OCI-LY7 (cell line): Measurements from ENCODE around the gene TAOK2. TPM values are rescaled to one million over a fixed set of nuclear protein-coding genes. Genes with fewer than 3 reads are reported as not detected.

Experiments
- BruUV-seq: library from RNA; stranded (reverse); fragments of 400-500 nt; replicated peaks from 2 replicates; lab custom pipeline; 2021; lab: Mats Ljungman, UMichigan
- CTCF ChIA-PET: fragments of 300-600 bp; sonication (Branson Sonifier 250); formaldehyde crosslinking; loops from one replicate; lab custom pipeline; 2022; ENCODE audit warnings: antibody characterized with exemption; ENCODE audit not compliant: unreplicated experiment; lab: Charles Lee
- POLR2A ChIA-PET: fragments of 300-600 bp; sonication (Branson Sonifier 250); formaldehyde crosslinking; loops from one replicate; lab custom pipeline; 2022; ENCODE audit warnings: antibody characterized with exemption; lab: Charles Lee
- DNase-seq: peaks from one replicate; pipeline ENCODE4 v3.0.0-alpha.2; 2015; ENCODE audit warnings: low spot score
- H2AFZ ChIP-seq: fragments of 200-600 bp; sonication (generic), shearing (Covaris generic); 2 replicates; pipeline ENCODE4 v1.6.1; 2014; ENCODE audit warnings: mild to moderate bottlenecking, antibody characterized with exemption, low read length, moderate library complexity
- H3K27ac ChIP-seq: fragments of 200-600 bp; sonication (generic); 2 replicates; pipeline ENCODE4 v1.5.1; 2014; ENCODE audit warnings: mixed run types, low read depth, mild to moderate bottlenecking, moderate library complexity, low read length, inconsistent platforms; ENCODE audit not compliant: poor library complexity, severe bottlenecking
- H3K36me3 ChIP-seq: fragments of 200-600 bp; sonication (generic); 2 replicates; pipeline ENCODE4 v1.6.1; 2014; ENCODE audit warnings: mild to moderate bottlenecking, antibody characterized with exemption, low read length, moderate library complexity, mixed read lengths; ENCODE audit not compliant: insufficient read depth
- H3K4me1 ChIP-seq: fragments of 200-600 bp; sonication (generic); 2 replicates; pipeline ENCODE4 v1.5.1; 2014; ENCODE audit warnings: mild to moderate bottlenecking, low read length; ENCODE audit not compliant: insufficient read depth, poor library complexity, severe bottlenecking
- H3K4me2 ChIP-seq: fragments of 200-600 bp; sonication (generic); 2 replicates; pipeline ENCODE4 v1.6.1; 2014; ENCODE audit warnings: mild to moderate bottlenecking, low read length
- H3K4me3 ChIP-seq: fragments of 200-600 bp; sonication (generic); 2 replicates; pipeline ENCODE4 v1.5.1; 2014; ENCODE audit warnings: mild to moderate bottlenecking, low read depth, low read length; ENCODE audit not compliant: poor library complexity, severe bottlenecking
- H3K79me2 ChIP-seq: fragments of 200-600 bp; sonication (generic); 2 replicates; pipeline ENCODE4 v1.6.1; 2016; ENCODE audit warnings: low read depth, mild to moderate bottlenecking, low read length, moderate library complexity, mixed read lengths; ENCODE audit not compliant: insufficient read depth
- H3K9me2 ChIP-seq: fragments of 200-600 bp; sonication (generic); 2 replicates; pipeline ENCODE4 v1.6.1; 2016; ENCODE audit warnings: mild to moderate bottlenecking, low read length, mixed read lengths; ENCODE audit not compliant: insufficient read depth
- H3K9me3 ChIP-seq: fragments of 200-600 bp; sonication (generic); 2 replicates; pipeline ENCODE4 v1.6.1; 2014; ENCODE audit warnings: mild to moderate bottlenecking, mixed run types, low read length, mixed read lengths
- H4K20me1 ChIP-seq: fragments of 200-600 bp; sonication (generic); 2 replicates; pipeline ENCODE4 v1.6.1; 2014; ENCODE audit warnings: mild to moderate bottlenecking, antibody characterized with exemption, low read length, moderate library complexity, mixed read lengths; ENCODE audit not compliant: insufficient read depth
- EZH2phosphoT487 ChIP-seq: fragments of 200-600 bp; sonication (generic); IDR thresholded peaks from 2 replicates; pipeline ENCODE4 v1.6.1; 2018; ENCODE audit warnings: low read depth, borderline replicate concordance, mild to moderate bottlenecking, mixed run types, antibody characterized with exemption, low read length, moderate library complexity, mixed read lengths
- intact Hi-C: fragments of 100-400 bp; cut with micrococcal nuclease; formaldehyde crosslinking; loops from one replicate; pipeline ENCODE4 v1.10.0; 2022; ENCODE audit not compliant: unreplicated experiment
- total RNA-seq, 2 experiments: library from RNA; depleted of rRNA in 1 of 2; stranded (reverse); fragments of >200 nt in 1 of 2; shearing (Covaris generic) in 1 of 2; gene quantifications; 2 replicates each; pipeline ENCODE4 v1.2.3, GENCODE V29; 2014 to 2022
- TF ChIP-seq, protein P1 (sequence below): fragments of 200-600 bp; sonication (generic); conservative IDR thresholded peaks from 2 replicates; pipeline ENCODE4 v1.5.1; 2014; ENCODE audit warnings: mild to moderate bottlenecking, antibody characterized with exemption, low read length, moderate library complexity, mixed read lengths

Gene TAOK2
- total RNA-seq, 2 experiments from 2014 or later, result 31.7 to 45.0 TPM

DNA sequence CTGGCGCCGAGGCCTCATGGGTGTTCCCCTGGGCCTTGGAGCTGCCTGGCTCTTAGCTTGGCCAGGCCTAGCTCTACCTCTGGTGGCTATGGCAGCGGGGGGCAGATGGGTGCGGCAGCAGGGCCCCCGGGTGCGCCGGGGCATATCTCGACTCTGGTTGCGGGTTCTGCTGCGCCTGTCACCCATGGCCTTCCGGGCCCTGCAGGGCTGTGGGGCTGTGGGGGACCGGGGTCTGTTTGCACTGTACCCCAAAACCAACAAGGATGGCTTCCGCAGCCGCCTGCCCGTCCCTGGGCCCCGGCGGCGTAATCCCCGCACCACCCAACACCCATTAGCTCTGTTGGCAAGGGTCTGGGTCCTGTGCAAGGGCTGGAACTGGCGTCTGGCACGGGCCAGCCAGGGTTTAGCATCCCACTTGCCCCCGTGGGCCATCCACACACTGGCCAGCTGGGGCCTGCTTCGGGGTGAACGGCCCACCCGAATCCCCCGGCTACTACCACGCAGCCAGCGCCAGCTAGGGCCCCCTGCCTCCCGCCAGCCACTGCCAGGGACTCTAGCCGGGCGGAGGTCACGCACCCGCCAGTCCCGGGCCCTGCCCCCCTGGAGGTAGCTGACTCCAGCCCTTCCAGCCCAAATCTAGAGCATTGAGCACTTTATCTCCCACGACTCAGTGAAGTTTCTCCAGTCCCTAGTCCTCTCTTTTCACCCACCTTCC, 13.9 kb downstream of the TAOK2 start:
- Histone ChIP-seq H3K4me2 (no peak overlapping the region), H3K27ac (no peak overlapping the region), H3K36me3 (peaks cover 97% of the 10 kb centered on the region), H3K79me2 (no peaks in the 10 kb centered on the region), H3K4me1 (no peaks in the 10 kb centered on the region), H3K4me3 (no peak overlapping the region), H3K9me3 (no peaks in the 10 kb centered on the region), H2AFZ (no peak overlapping the region), H3K9me2 (no peaks in the 10 kb centered on the region), H4K20me1 (no peaks in the 10 kb centered on the region)
- no TSS peak for BruUV-seq
- TF ChIP-seq, protein P1, sequence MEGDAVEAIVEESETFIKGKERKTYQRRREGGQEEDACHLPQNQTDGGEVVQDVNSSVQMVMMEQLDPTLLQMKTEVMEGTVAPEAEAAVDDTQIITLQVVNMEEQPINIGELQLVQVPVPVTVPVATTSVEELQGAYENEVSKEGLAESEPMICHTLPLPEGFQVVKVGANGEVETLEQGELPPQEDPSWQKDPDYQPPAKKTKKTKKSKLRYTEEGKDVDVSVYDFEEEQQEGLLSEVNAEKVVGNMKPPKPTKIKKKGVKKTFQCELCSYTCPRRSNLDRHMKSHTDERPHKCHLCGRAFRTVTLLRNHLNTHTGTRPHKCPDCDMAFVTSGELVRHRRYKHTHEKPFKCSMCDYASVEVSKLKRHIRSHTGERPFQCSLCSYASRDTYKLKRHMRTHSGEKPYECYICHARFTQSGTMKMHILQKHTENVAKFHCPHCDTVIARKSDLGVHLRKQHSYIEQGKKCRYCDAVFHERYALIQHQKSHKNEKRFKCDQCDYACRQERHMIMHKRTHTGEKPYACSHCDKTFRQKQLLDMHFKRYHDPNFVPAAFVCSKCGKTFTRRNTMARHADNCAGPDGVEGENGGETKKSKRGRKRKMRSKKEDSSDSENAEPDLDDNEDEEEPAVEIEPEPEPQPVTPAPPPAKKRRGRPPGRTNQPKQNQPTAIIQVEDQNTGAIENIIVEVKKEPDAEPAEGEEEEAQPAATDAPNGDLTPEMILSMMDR, result no peak
- TF ChIP-seq EZH2phosphoT487, result no peak
- no peak for DNase-seq
- intact Hi-C loops, result no loop called here
- POLR2A ChIA-PET, result no interaction called here
- CTCF ChIA-PET, result no interaction called here

DNA sequence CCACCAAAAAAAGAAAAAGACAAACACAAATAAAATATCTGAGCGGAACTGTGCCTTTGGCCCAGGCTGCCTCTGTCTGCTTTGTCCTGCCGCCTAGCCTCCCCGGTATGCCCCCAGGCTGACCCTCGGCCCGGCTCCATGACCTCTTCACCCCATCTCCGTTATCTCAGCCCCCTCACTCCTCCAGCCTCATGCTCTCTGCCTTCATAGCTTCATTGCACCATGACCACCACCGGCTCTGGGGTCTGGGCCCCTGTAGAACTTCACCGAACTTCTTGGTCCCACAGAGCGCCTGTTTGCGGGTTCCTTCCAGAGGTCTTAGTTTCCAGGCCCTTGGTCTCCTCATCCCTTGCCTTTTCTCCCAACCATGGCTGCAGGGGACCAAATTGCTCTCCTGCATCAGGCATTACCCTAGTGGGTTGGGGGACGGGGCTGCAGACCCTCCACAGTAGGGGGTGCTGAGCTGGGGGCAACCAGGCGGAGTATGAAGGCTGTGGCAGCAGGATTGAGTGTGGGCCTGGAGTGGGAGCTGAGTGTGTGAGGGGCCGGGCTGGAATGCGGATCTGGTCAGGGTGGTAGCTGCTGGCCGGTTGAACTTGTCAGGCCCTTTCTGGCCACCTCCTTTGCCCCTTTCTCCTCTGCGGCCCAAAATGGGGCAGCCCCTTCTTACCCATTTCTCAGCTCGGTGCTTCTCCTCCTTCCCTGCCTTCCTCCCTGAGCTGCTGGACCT, 14.8 kb downstream of the TAOK2 start:
- POLR2A ChIA-PET, result no interaction called here
- TF ChIP-seq, protein P1, result no peak
- no peak for TF ChIP-seq EZH2phosphoT487
- Histone ChIP-seq H3K4me1 (no peaks in the 10 kb centered on the region), H3K36me3 (peaks cover 97% of the 10 kb centered on the region), H3K27ac (no peak overlapping the region), H2AFZ (no peak overlapping the region), H3K79me2 (no peaks in the 10 kb centered on the region), H3K4me2 (no peak overlapping the region), H3K9me3 (no peaks in the 10 kb centered on the region), H4K20me1 (no peaks in the 10 kb centered on the region), H3K9me2 (no peaks in the 10 kb centered on the region), H3K4me3 (no peak overlapping the region)
- BruUV-seq, result no TSS peak
- CTCF ChIA-PET, result no interaction called here
- no peak for DNase-seq
- intact Hi-C loops, result no loop called here
